GM23338 (cell line): Measurements from ENCODE around the gene SCP2. TPM values are rescaled to one million over a fixed set of nuclear protein-coding genes. Genes with fewer than 3 reads are reported as not detected.

Experiments used
- ATAC-seq: fragments of 200-7000 bp; cut with Tn5 transposase; 3 replicates; pipeline ENCODE4 v1.9.1; 2020
- DNase-seq: peaks from one replicate; pipeline ENCODE4 v3.0.0-alpha.2; 2015; ENCODE audit warnings: low spot score
- H2AFZ ChIP-seq: fragments of 200-600 bp; sonication (generic); 2 replicates; pipeline ENCODE4 v1.8.0; 2016; ENCODE audit warnings: antibody characterized with exemption, mild to moderate bottlenecking, moderate library complexity
- H3F3A ChIP-seq: fragments of 200-600 bp; sonication (generic); replicated peaks from 2 replicates; pipeline ENCODE4 v1.8.0; 2017; ENCODE audit warnings: antibody characterized with exemption, mixed run types, low read depth
- H3K27ac ChIP-seq: fragments of 200-600 bp; sonication (generic); 2 replicates; pipeline ENCODE4 v1.6.1; 2016; ENCODE audit warnings: low read depth
- H3K27me3 ChIP-seq: fragments of 200-600 bp; sonication (generic); 2 replicates; pipeline ENCODE4 v1.8.0; 2016; ENCODE audit warnings: mild to moderate bottlenecking, mixed run types, moderate library complexity; ENCODE audit not compliant: insufficient read depth
- H3K36me3 ChIP-seq: fragments of 200-600 bp; sonication (generic); 2 replicates; pipeline ENCODE4 v1.8.0; 2016; ENCODE audit warnings: mild to moderate bottlenecking; ENCODE audit not compliant: insufficient read depth
- H3K4me1 ChIP-seq: fragments of 200-600 bp; sonication (generic); 2 replicates; pipeline ENCODE4 v1.8.0; 2016; ENCODE audit warnings: mild to moderate bottlenecking, moderate library complexity; ENCODE audit not compliant: insufficient read depth
- H3K4me2 ChIP-seq: fragments of 200-600 bp; sonication (generic); 2 replicates; pipeline ENCODE4 v1.7.1; 2017; ENCODE audit warnings: mixed run types
- H3K4me3 ChIP-seq: fragments of 200-600 bp; sonication (generic); 2 replicates; pipeline ENCODE4 v1.6.1; 2016; ENCODE audit warnings: mixed run types
- H3K79me2 ChIP-seq: fragments of 200-600 bp; sonication (generic); replicated peaks from 2 replicates; pipeline ENCODE4 v1.8.0; 2017; ENCODE audit warnings: mild to moderate bottlenecking; ENCODE audit not compliant: insufficient read depth
- H3K9me2 ChIP-seq: fragments of 200-600 bp; sonication (generic); 2 replicates; pipeline ENCODE4 v1.8.0; 2017; ENCODE audit not compliant: insufficient read depth
- H4K20me1 ChIP-seq: fragments of 200-600 bp; sonication (generic); replicated peaks from 2 replicates; pipeline ENCODE4 v1.8.0; 2017; ENCODE audit warnings: mild to moderate bottlenecking; ENCODE audit not compliant: insufficient read depth
- H3K27ac Mint-ChIP-seq: 2 replicates; pipeline ENCODE4 v1.8.0; 2020; ENCODE audit warnings: inconsistent platforms, mild to moderate bottlenecking, moderate library complexity, mixed read lengths
- H3K27me3 Mint-ChIP-seq: 3 replicates; pipeline ENCODE4 v1.8.0; 2022; ENCODE audit warnings: low read depth, mild to moderate bottlenecking, moderate library complexity, mixed read lengths, inconsistent platforms; ENCODE audit not compliant: insufficient read depth, poor library complexity
- H3K36me3 Mint-ChIP-seq: 3 replicates; pipeline ENCODE4 v1.8.0; 2021; ENCODE audit warnings: low read depth, mild to moderate bottlenecking, inconsistent platforms, moderate library complexity, mixed read lengths
- H3K4me1 Mint-ChIP-seq: 3 replicates; pipeline ENCODE4 v1.8.0; 2020; ENCODE audit warnings: mild to moderate bottlenecking, inconsistent platforms, mixed read lengths
- H3K4me3 Mint-ChIP-seq: 3 replicates; pipeline ENCODE4 v1.8.0; 2021; ENCODE audit warnings: moderate library complexity, mild to moderate bottlenecking, inconsistent platforms, mixed read lengths
- H3K9me3 Mint-ChIP-seq: 3 replicates; pipeline ENCODE4 v1.8.0; 2020; ENCODE audit warnings: moderate library complexity, mild to moderate bottlenecking, inconsistent platforms, mixed read lengths
- CREB1 ChIP-seq: fragments of 250-450 bp; sonication (Bioruptor Pico); IDR thresholded peaks from 2 replicates; pipeline ENCODE4 v1.5.0; 2020; ENCODE audit warnings: low read depth, mild to moderate bottlenecking, moderate library complexity
- JUNB ChIP-seq: IDR thresholded peaks from one replicate; pipeline ENCODE4 v1.6.1; 2016; ENCODE audit warnings: antibody characterized with exemption; ENCODE audit not compliant: unreplicated experiment
- ZNF114 ChIP-seq: fragments of 250-450 bp; sonication (Bioruptor Pico); IDR thresholded peaks from 2 replicates; pipeline ENCODE4 v1.5.0; 2020; ENCODE audit warnings: mild to moderate bottlenecking, moderate library complexity
- polyA plus RNA-seq: library from polyadenylated mRNA; unstranded; fragments of >200 nt; fragmentation: Nextera tagmentation; extraction: Ambion mirVana; gene quantifications from 2 replicates; pipeline ENCODE4 v1.2.1, GENCODE V29; 2016
- total RNA-seq: library from RNA; depleted of rRNA; stranded (reverse); fragments of >200 nt; shearing (Covaris generic); gene quantifications from 2 replicates; pipeline ENCODE4 v1.2.3, GENCODE V29; 2014
- TF ChIP-seq, protein P1 (sequence below): fragments of 250-450 bp; sonication (Bioruptor Pico); IDR thresholded peaks from 2 replicates; pipeline ENCODE4 v1.5.0; 2020; ENCODE audit warnings: mild to moderate bottlenecking, moderate library complexity
- TF ChIP-seq, protein P2 (sequence below), 2 experiments: fragments of 200-600 bp in 1 of 2; sonication (generic) in 1 of 2; conservative IDR thresholded peaks; 2 replicates each; pipeline versions ENCODE4 v1.5.1 to v1.6.1; 2016 to 2017; ENCODE audit warnings: antibody characterized with exemption in 2 of 2, low read depth in 2 of 2, mild to moderate bottlenecking in 2 of 2, moderate library complexity in 1 of 2

SCP2 gene
- total and polyA plus RNA-seq, 2 experiments from 2014 or later = 66.3 to 116 TPM

DNA sequence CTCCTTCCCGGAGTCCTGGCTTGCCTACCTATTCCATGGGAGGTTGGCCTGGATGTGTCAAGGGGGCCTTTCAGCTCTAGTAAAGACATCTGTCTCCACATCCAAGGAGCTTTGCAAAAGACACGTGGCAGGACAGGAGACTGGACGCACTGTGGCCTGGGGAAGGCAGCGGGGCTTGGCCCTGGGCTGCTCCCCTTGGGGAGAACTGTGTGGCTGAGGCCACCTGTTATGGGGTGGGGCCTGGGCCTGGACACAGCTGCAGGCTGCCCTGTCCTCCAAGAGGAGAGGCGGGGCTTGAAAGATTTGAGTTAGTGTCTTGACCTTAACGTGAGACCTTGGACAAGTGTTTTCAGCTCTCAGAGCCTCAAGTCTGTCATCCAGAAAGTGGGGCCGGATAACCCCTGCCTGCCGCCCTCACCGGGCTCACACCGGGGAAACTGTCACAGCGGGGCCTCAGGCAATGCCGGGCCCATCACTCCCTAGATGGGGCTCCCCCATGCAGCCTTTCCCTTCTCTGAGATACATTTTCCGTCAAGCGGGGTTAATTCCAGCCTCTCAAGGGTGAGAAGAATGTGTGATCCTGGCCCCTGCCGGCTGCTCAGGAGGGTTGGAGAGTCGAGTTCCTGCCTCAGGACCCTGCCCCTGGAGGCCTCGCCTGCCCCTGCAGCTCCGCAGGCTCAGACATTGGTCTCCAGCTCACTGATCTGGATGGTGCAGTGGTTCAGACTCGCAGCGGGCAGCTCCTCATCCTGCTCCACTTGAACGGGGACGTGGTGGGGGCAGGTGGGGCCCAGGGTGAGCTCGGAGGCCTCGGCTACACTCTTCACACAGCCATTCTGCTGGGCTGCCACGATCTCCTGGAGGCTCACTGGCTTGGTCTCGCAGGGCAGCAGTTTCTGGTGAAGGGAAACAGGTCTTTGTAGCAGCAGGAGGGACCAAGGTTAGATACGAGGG is 160.5 kb downstream of the SCP2 start:
- Mint-ChIP-seq H3K36me3 (no peaks in the 10 kb centered on the region), H3K9me3 (no peaks in the 10 kb centered on the region), H3K4me1 (peaks cover 8% of the 10 kb centered on the region), H3K27ac (no peak overlapping the region), H3K27me3 (peaks cover 16% of the 10 kb centered on the region), H3K4me3 (no peak overlapping the region)
- H3K4me2 ChIP-seq = no peak overlapping the region
- ATAC-seq (peak; percentile 94), DNase-seq (peak; percentile 80)
- no peaks in the 10 kb centered on the region for H3K79me2 ChIP-seq
- H3K9me2 ChIP-seq = no peaks in the 10 kb centered on the region
- no peak overlapping the region for H3K27ac ChIP-seq
- TF ChIP-seq, protein P1, sequence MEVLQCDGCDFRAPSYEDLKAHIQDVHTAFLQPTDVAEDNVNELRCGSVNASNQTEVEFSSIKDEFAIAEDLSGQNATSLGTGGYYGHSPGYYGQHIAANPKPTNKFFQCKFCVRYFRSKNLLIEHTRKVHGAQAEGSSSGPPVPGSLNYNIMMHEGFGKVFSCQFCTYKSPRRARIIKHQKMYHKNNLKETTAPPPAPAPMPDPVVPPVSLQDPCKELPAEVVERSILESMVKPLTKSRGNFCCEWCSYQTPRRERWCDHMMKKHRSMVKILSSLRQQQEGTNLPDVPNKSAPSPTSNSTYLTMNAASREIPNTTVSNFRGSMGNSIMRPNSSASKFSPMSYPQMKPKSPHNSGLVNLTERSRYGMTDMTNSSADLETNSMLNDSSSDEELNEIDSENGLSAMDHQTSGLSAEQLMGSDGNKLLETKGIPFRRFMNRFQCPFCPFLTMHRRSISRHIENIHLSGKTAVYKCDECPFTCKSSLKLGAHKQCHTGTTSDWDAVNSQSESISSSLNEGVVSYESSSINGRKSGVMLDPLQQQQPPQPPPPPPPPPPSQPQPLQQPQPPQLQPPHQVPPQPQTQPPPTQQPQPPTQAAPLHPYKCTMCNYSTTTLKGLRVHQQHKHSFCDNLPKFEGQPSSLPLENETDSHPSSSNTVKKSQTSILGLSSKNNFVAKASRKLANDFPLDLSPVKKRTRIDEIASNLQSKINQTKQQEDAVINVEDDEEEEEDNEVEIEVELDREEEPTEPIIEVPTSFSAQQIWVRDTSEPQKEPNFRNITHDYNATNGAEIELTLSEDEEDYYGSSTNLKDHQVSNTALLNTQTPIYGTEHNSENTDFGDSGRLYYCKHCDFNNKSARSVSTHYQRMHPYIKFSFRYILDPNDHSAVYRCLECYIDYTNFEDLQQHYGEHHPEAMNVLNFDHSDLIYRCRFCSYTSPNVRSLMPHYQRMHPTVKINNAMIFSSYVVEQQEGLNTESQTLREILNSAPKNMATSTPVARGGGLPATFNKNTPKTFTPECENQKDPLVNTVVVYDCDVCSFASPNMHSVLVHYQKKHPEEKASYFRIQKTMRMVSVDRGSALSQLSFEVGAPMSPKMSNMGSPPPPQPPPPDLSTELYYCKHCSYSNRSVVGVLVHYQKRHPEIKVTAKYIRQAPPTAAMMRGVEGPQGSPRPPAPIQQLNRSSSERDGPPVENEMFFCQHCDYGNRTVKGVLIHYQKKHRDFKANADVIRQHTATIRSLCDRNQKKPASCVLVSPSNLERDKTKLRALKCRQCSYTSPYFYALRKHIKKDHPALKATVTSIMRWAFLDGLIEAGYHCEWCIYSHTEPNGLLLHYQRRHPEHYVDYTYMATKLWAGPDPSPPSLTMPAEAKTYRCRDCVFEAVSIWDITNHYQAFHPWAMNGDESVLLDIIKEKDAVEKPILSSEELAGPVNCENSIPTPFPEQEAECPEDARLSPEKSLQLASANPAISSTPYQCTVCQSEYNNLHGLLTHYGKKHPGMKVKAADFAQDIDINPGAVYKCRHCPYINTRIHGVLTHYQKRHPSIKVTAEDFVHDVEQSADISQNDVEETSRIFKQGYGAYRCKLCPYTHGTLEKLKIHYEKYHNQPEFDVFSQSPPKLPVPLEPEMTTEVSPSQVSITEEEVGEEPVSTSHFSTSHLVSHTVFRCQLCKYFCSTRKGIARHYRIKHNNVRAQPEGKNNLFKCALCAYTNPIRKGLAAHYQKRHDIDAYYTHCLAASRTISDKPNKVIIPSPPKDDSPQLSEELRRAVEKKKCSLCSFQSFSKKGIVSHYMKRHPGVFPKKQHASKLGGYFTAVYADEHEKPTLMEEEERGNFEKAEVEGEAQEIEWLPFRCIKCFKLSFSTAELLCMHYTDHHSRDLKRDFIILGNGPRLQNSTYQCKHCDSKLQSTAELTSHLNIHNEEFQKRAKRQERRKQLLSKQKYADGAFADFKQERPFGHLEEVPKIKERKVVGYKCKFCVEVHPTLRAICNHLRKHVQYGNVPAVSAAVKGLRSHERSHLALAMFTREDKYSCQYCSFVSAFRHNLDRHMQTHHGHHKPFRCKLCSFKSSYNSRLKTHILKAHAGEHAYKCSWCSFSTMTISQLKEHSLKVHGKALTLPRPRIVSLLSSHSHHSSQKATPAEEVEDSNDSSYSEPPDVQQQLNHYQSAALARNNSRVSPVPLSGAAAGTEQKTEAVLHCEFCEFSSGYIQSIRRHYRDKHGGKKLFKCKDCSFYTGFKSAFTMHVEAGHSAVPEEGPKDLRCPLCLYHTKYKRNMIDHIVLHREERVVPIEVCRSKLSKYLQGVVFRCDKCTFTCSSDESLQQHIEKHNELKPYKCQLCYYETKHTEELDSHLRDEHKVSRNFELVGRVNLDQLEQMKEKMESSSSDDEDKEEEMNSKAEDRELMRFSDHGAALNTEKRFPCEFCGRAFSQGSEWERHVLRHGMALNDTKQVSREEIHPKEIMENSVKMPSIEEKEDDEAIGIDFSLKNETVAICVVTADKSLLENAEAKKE (CRISPR knock-in tag) = 0 out of 2 replicates have a peak, but pooled peaks have one; percentile 7
- TF ChIP-seq CREB1 (no peak), JUNB (no peak), ZNF114 (CRISPR knock-in tag) (no peak)
- TF ChIP-seq, protein P2, sequence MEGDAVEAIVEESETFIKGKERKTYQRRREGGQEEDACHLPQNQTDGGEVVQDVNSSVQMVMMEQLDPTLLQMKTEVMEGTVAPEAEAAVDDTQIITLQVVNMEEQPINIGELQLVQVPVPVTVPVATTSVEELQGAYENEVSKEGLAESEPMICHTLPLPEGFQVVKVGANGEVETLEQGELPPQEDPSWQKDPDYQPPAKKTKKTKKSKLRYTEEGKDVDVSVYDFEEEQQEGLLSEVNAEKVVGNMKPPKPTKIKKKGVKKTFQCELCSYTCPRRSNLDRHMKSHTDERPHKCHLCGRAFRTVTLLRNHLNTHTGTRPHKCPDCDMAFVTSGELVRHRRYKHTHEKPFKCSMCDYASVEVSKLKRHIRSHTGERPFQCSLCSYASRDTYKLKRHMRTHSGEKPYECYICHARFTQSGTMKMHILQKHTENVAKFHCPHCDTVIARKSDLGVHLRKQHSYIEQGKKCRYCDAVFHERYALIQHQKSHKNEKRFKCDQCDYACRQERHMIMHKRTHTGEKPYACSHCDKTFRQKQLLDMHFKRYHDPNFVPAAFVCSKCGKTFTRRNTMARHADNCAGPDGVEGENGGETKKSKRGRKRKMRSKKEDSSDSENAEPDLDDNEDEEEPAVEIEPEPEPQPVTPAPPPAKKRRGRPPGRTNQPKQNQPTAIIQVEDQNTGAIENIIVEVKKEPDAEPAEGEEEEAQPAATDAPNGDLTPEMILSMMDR (conservative IDR thresholded peaks at IDR 0.05; ENCODE audit: low read depth in 2 of 2) = peak; percentile 23 to 33
- H3K27me3 ChIP-seq = no peaks in the 10 kb centered on the region
- no peaks in the 10 kb centered on the region for H4K20me1 ChIP-seq
- no peaks in the 10 kb centered on the region; the same call in 1 of the 2 replicates for H3F3A ChIP-seq
- no peaks in the 10 kb centered on the region for H3K36me3 ChIP-seq
- no peaks in the 10 kb centered on the region for H3K4me1 ChIP-seq
- no peak overlapping the region for H3K4me3 ChIP-seq
- peak overlapping the region; percentile 56; the same call in 1 of the 2 replicates for H2AFZ ChIP-seq
